ENCODE measurements around the gene HOXC5.

Gene HOXC5

DNA sequence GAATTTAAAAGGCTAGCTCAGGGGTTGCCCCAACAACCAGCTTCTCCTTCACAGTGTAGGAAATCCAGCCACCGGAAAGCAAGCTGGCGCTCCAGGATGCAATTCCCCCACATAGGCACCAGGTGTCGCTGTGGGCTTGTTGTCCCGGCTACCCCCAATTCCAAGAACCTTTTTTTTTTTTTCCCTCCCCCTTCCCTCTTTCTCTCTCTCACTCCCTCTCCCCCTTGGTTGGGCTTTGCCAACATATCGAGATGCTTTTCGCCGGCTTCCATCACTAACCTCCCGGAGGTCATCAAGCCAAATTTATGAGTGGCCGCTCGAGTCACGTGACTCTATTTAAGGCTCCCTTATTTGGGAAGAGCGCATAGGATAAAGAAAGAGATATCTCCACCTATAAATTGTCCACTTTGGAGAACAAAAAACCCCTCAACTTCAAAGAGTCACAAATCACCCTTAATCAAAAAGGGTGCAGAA, at the start of gene HOXC5:
TSS of gene HOXC5 (plus strand) at position 424 of the 474 bp plus-strand sequence. CDS start 73 bp downstream, outside the sequence.
- peak; percentile 51 to 63 for DNase-seq

DNA sequence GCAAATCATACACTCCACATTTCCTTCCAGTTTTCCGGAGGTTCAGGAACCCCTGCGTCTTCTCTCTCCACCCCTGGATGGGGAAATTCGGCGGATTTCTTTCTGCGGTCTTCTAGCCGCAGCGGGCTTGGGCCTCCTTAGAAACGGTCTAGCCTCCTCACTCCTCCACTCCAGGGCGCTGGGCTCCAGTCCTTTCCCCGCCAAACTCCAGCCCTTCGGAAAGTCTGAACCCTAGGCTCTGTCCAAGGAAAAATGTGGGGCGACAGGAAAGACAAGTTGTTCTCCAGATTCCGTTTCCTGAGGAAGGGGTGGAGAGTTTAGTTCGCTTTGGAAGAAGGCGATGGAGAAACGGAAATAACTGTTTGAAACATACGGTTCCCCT, 49.3 kb upstream of the HOXC5 start:
- no peak for DNase-seq

DNA sequence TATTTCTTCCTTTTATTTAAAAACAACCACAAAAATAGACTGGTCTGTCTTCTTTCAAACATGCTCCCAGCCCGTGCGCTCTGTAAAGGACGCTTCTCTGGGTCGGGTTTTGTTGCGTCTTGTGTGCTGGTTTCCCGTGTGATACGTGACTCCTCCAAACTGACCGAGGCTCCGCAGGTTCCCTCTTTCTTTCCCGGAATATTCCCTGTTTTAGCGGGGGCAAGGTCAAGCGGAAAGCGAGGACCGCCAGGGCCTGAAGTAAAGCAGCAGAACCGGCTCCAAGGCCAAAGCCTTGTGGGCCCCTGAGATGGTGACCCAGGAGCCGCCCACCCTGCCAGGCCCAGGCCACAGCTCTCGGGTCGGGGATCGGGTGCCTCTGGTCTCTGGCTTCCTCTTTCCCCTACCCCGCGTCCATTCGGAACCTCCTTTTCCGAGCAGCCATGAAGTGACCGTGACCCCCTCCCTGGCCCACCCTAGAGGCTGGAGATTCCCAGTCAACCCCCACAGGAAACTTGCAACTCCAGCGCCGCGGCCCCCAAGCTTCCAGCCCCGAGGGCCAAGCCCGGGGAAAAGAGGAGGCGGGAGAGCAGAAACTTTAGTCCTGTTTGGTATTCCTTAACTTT, 48.8 kb upstream of the HOXC5 start:
- no peak for DNase-seq

DNA sequence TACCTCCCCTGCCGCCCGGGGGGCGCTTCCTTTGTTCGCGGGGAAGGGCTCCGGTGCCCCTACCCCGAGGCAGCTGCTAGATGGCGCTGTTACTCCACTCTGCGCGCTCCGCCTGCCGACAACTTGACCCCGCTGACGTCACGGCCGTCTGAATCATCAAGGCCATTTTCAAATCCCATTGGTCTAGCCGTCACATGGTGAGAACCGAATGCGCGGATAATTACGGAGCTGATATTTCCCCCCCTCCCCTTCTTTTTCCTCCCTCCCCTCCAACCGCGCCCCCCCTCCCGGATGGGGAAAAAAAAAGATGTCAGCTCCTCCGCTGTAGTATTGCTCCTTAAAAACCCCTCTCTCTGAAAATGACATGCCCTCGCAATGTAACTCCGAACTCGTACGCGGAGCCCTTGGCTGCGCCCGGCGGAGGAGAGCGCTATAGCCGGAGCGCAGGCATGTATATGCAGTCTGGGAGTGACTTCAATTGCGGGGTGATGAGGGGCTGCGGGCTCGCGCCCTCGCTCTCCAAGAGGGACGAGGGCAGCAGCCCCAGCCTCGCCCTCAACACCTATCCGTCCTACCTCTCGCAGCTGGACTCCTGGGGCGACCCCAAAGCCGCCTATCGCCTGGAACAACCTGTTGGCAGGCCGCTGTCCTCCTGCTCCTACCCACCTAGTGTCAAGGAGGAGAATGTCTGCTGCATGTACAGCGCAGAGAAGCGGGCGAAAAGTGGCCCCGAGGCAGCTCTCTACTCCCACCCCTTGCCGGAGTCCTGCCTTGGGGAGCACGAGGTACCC, 47.8 kb upstream of the HOXC5 start, which contains the start of gene HOXC10:
TSS of gene HOXC10 (plus strand) at position 246 of the 791 bp plus-strand sequence. CDS start at position 360, 114 bp downstream.
- peak; percentile 83 to 91 for DNase-seq

DNA sequence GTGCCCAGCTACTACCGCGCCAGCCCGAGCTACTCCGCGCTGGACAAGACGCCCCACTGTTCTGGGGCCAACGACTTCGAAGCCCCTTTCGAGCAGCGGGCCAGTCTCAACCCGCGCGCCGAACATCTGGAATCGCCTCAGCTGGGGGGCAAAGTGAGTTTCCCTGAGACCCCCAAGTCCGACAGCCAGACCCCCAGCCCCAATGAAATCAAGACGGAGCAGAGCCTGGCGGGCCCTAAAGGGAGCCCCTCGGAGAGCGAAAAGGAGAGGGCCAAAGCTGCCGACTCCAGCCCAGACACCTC, 47.2 kb upstream of the HOXC5 start:
- DNase-seq, result no peak

DNA sequence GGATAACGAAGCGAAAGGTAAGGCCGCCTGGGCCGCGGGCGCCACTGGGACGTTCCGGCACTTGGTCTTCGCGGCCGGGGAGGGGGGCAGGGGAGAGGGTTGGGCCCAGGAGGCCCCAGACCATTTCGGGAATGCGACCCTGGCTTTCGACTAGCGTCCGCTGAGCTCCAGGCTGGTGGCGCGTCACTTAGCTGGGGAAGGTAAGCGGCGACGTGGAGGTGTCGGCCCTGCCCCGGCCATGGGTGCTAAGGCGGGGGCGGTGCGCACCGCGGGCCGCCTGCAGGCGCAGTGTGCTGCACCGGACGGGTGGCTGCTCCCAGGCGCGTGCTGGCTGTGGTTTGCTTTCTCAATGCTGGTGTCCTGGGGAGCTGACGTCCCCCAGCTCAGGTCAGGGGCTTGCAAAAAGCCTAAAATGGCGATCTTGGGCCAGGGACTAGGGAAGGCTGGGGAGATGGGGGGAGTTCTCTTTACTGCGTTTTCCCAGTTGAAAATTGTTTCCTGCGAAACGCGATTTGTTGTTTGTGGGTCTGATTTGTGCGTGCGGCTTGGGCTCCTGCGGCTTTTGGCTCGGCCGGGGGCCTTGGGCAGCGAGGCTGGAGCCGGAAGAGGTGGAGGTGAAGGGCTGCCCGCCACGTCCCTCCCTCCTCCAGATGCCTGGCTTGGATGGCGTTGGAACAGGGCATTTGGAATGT, 46.7 kb upstream of the HOXC5 start:
- DNase-seq, result no peak

DNA sequence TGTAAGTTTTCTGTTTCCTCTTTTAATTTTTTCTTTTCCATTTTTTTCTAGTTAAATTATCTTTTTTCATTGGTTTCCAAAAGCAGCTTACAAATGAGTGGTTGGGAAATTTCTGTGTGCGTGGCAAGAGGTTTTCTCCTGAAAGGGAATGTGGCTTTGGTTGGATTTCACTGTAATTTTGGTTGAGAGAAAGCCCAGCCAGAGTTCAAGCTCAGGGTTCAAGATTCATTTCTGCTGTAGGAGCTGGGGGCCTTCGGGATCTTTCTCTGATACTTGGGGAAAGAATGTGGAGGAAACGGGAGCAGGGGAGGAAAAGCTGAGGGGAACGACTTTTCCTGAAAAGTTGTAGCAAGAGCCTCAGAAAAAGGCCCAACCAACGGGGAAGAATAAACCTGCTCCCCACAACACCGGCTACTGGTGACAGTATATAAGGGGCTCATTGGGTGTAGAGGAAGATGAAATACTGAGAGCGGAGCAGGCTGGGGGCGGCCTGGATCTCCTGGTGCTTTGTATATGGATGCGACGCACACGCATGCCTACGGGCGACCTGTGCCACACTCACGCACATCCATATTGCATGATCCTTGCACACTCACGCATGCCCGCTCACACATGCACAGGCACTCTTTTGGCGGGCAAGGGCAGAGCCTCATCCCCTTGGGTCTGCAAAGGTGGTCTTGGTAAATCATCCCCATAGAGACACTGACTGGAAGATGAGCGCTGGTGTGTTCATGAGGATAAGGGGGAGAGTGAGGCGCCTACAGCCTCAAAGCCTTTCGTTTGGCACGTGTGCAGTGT, 46.0 kb upstream of the HOXC5 start:
- DNase-seq, result no peak

DNA sequence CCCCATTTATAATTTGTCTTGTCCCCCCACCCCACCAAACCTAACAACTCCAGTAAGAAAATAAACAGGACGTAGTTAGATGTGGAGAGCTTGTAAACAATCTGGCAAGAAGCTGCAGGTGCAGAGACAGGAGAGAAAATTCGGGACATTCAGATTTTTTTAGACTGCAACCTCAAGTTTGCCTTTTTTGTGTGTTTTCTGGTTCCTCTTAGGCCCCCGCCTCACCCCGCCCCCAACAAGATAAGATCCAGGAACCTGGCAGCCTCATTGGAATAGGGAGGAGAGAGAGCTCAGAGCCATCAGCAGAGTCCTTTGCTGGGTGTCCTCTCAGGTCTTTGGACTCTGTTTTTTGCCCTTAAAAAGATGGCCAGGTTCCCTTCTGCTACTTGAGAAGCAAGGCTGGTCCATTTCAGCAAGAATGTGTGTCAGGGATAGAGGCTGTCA, 45.0 kb upstream of the HOXC5 start:
- DNase-seq, result no peak

DNA sequence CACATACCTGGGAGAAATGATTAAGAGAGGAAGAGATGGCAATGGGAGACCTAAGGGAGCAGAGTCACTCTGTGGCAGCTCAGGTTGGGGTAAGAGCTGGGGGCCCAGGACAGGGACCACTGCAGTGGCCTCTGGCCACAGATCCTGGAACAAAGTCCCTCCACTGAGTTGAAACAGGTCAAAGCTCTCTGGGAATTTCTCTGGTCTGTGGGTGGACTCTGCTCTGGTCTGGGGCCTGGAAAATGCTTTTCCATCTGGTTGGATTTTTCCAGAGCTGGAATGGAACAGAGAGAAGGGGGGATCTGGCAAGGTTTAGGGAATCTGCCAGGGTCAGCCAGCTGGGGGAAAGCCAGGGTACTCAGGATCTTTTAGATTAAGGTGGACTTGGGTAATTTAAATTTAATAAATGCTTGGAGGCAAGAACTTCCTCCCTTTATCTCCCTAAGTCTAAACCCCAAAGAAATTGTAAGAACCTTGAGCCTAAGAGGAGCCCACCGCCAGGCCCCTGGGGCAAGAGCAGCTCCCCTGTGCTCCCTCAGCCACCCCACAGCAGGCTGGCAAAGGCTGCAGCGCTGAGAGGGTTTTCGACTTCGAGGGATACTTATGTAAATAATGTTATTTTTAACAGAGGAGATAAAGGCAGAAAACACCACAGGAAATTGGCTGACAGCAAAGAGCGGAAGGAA, 44.2 kb upstream of the HOXC5 start:
- no peak for DNase-seq

DNA sequence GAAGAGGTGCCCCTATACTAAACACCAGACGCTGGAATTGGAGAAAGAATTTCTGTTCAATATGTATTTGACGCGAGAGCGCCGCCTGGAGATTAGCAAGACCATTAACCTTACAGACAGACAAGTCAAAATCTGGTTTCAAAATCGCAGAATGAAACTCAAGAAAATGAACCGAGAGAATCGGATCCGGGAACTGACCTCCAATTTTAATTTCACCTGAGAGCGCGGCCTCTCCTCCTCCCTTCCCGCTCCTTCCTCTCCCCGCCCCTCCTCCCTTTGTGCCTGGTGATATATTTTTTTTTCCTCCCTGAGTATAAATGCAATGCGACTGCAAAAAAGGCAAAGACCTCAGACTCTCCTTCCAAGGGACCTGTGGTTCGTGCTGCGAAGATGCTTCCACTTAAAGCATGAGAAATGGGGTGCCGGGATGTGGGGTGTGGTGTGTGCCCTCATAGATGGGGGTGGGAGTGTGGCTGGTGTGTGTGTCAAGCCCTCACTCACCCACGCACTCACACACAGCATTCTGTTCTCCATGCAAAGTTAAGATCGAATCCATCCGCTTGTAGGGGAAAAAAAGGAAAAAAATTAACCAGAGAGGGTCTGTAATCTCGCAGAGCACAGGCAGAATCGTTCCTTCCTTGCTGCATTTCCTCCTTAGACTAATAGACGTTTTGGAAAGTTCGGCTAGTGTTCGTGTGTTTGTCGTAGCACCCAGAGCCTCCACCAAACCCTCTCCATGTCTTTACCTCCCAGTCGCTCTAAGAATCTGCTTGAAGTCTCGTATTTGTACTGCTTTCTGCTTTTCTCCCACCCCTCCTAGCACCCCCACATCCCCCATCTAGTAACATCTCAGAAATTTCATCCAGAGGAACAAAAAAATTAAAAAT, 43.4 kb upstream of the HOXC5 start:
- peak in 1 of 2 experiments; percentile 48 for DNase-seq

DNA sequence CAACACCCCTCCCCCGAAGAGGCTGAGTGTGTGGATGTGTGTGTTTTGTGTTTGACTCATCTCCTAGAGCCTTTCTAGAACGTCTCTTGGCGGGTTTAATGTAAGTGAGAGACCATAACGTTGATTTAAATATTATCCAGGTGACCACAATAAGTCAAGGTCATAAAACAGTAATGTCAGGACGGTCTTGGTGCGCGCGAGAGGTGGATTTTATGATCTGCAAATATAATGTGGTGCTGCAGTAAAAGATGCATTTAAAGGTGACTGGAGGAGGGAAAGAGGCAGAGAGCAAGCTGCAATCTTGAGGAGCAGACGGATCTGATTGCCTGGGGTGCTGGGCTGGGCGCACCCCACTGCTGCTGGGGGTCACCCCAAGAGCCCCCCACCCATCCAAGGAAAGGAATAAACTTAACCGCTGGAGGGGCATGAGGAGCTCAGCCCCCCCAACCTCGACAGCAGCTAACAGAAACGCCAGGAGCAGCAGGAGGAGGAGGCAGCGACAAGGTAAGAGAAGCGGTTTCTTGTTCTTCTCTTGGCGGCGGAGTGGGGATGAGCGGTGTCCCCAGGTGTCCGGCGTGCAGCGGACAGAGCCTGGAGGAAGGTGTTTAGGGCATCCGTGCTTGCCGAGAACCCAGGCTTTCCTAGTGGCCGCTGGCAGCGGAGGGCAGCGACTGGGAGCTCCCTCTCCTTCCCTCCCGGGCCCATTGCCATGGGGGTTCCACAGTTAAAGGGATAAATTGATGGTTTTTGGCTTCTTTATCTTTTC, 42.4 kb upstream of the HOXC5 start:
- no peak for DNase-seq

DNA sequence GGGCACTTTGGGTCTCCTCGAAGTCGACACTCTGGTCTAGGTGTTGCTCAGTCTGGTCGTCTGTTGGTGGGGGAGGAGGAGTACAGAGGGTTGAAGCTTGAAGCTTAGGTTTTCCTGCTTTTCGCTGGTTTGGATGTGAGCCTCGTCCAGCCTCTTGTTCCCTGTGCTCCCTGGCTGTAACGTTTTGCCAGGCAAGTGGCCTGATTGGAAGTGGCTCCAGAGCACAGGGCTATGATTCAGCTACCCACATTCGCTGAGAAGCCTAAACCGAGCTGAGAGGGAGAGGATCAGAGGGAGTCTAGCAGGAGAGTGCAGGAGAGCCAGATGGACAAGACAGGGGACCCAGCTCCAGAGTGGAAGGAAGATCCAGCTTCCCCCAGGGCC, 41.8 kb upstream of the HOXC5 start:
- DNase-seq, result no peak

DNA sequence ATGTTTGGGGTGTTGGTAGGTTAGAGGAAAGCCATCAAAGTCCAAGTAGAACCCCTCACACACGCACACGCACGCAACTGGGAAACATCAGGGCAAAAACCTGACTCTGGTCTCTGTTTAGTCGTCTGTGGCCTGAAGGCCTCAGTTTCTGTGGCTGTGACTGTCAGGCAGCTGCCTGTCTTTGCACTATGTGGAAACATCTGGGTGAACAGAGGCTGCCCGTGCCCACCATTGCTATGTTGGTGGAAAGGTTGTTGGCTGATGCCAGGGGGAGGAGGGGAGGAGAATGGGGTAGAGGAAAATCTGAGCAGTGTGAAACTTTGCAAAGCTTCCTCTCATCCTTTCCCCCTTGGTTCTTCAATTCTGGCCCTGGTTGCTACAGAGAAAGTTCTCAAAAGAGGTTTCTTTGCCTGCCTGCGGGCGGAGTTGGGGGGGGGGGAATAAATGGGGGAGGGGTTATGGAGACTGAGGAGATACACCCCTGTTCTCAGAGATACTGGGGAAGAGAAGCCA, 40.4 kb upstream of the HOXC5 start:
- DNase-seq, result no peak

DNA sequence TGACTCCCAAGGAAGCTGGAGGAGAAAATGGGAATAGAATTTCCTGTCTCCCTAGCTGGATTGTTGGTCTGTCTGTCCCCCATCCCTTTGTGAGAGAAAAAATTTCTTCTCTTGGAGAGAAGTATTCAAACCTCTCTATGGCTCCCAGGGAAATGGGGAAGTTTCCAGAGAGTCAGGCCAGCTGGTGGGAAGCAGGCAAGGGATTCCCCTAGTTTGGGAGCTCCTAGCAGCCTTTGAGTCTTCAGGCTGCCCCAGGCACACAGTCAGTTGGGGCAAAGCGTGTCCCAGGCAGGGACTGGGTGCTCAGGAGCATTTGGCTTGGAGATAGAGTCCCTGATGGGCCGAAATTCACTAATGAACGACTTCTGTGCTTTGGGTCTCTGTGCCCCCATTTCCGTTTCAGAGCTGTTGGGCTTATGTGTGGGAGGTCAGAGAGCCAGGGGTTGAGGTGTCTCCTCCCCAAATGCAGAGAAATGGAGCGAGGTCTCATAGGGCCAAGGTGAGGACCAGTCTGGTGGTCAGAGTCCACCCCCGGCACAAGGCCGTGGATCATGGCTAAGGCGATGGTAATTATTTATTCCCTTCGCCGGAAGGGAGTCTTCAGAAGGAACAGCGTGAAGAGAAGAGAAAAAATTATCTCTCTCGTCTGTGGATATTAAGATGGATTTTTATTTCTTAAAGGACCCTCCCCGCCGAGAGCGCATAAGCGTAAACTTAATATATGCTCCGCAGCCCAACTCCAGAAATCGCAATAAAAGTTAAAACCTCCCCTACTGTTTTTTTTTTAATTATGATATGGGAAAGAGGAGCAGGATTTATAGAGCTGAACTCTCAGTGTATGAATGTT, 39.5 kb upstream of the HOXC5 start:
- no peak for DNase-seq

DNA sequence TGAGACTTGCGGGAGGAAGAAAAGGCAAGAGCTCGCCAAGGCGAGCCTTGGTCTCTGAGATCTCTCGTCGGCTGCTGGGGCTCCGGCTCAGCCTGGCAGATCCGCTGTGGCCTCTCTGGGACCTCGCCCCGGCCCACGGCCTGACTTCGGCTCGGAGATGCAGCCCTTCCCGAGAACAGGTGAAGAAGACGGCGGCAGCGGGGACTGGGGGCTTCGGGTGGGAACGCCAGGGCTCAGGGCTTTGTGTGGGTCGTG, 38.9 kb upstream of the HOXC5 start:
- DNase-seq, result no peak

DNA sequence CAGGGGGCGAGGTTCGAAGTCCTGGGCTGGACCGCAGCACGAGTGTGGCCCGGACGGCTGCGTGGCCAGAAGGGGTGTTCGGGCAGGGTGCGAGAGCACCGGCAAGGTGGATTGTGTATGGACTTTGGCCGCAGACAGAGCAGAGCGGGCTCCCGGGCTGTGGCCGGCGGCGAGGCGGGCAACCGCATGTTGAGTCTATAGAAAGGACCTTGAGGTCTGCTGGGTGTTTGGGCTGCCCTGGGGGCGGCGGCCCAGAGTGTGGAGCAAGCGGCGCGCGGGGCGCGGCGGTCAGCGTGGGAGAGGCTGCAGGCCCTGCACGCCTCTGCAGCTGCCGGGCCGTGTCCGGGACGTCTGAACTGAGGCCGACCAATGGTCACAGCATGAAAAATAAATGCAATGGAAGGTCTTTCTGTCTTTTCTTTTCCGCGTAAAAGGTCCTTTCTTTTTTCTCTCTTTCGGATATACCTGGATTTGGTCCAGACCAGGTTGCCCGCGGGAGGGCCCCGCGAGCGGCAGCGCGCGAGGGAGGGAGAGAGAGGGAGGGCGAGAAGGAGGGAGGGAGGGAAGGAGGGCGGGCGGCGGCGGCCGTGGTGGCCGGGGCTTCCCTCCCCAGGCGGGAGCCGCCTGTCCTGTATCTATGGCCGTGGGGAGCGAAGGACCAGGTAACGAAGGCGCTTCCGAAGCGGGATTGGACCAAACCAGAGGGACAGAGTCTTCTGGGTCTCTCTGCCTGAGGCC, 38.4 kb upstream of the HOXC5 start:
- no peak for DNase-seq

DNA sequence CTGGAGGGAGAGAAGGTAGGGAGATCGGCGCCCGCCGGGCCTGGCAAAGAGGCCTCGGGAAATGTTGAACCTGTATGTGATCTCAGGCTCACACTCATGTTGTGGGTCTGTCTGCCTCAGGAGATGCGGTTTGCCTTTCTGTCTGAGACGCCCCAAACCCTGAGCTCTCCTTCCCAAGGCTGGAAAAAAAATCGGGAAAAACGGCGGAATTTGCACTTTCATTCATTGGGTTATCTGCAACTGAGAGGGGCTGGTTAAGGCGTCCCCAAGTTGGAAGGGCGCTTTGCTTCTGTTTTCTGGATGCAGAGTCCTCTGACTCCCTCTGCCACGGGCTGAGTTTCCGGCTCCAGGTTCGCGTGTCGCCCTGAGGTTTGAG, 37.9 kb upstream of the HOXC5 start:
- DNase-seq, result no peak

DNA sequence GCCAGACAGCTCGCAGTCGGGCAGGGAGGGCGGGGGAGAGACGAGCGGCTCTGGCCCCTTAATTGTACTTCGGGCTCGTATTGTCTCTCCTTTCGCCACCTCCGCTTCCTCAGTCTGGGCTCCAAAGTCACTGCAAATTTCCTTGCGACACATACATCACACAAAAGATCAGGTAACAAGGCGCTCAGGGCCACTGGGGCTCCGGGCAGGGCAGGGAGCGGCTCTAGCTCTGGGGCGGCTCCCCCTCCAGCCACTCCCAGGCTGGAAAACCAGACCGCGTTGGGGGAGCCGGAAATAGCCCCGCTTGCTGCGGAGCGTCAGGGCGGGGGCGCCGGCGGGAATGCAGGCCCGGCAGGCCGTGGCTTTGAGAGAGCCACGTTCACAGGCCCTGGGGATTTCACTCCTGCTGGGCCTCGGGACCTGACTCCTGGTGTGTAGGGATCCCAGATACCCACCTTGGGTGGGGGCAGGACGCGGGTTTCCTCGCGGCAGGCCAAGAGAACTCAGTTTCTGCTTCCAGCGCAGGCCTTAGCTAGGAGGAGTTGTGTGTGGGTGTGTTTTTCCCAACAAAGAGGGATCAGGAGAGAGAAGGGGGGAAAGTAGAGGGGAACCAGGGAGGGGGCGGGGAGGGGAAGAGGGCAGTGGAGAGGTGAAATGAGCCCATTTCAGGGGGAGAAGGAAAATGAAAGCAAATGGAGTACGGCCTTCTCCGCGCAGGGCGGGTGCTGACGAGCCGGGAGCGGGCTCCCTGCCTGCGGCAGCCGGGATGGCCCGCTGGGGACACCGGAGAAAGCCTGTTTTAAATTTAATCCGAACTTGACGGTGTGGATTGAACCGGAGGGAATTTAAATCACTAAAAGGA, 37.2 kb upstream of the HOXC5 start:
- no peak for DNase-seq

Measured in SHP77 (cell line).